ENCODE results near the gene ST13. TPM values are rescaled to one million over a fixed set of nuclear protein-coding genes. Genes with fewer than 3 reads are reported as not detected.
A peak's percentile ranks its signal among the peaks of the same experiment; 100 is the strongest.

ST13 gene
- total and polyA plus RNA-seq, 4 donors = 82.3 to 112 (median 91.1) TPM

GRCh38 chr22:40862013-40862412, 5.6 kb upstream of the ST13 start, which contains the start of gene DNAJB7 (continued):
- TF ChIP-seq NR2F2 (IDR thresholded peaks at IDR 0.05) (no peak), FOXA1 (IDR thresholded peaks at IDR 0.05) (no peak), REST (IDR thresholded peaks at IDR 0.05) (no peak), SP1 (IDR thresholded peaks at IDR 0.05) (no peak), FOXA2 (IDR thresholded peaks at IDR 0.05) (no peak)

- TF ChIP-seq YY1 (IDR thresholded peaks at IDR 0.05) = no peak
- peak overlapping the region; percentile 94 to 99 for H3K9ac ChIP-seq (ENCODE audit: low read depth in 1 of 2, low read length in 2 of 2)
- H3K9me3 ChIP-seq (ENCODE audit: control insufficient read depth in 4 of 4, low read length in 3 of 4) = no peaks in the 10 kb centered on the region
- DNase-seq (ENCODE audit: low spot score) = no peak
- H3K4me1 ChIP-seq (ENCODE audit: control insufficient read depth in 4 of 4, insufficient read depth in 4 of 4, low read length in 3 of 4) = peaks cover 16 to 49% (median 36%) of the 10 kb centered on the region in 4 donors
- H3K27ac ChIP-seq (ENCODE audit: low read depth in 1 of 2, low read length in 2 of 2) = peak overlapping the region; percentile 97 to 99
- 2% methylated on average over 18 of the region's 18 CpGs for WGBS
- peak overlapping the region; percentile 77 to 100 (median 95) for H3K4me3 ChIP-seq (ENCODE audit: low read depth in 1 of 3, low read length in 3 of 3)
- H3K27me3 ChIP-seq (ENCODE audit: control insufficient read depth in 4 of 4, insufficient read depth in 4 of 4, low read length in 3 of 4) = no peaks in the 10 kb centered on the region
- peaks cover 0 to 5% (median 3%) of the 10 kb centered on the region in 4 donors for H3K36me3 ChIP-seq (ENCODE audit: control insufficient read depth in 4 of 4, insufficient read depth in 3 of 4, low read depth in 1 of 4, low read length in 3 of 4)
These were observed 943 bp upstream of the ST13 start for GRCh38 chr22:40857309-40857855.

- Histone ChIP-seq H3K9ac (ENCODE audit: low read depth in 1 of 2, low read length in 2 of 2) (peak overlapping the region; percentile 97 to 99), H3K9me3 (ENCODE audit: control insufficient read depth in 4 of 4, low read length in 3 of 4) (no peaks in the 10 kb centered on the region), H3K4me3 (ENCODE audit: low read depth in 1 of 3, low read length in 3 of 3) (peak overlapping the region; percentile 86 to 100 (median 95)), H3K4me1 (ENCODE audit: control insufficient read depth in 4 of 4, insufficient read depth in 4 of 4, low read length in 3 of 4) (peaks cover 18 to 57% (median 44%) of the 10 kb centered on the region in 4 donors), H3K27me3 (ENCODE audit: control insufficient read depth in 4 of 4, insufficient read depth in 4 of 4, low read length in 3 of 4) (no peaks in the 10 kb centered on the region), H3K27ac (ENCODE audit: low read depth in 1 of 2, low read length in 2 of 2) (peak overlapping the region; percentile 97 to 99), H3K36me3 (ENCODE audit: control insufficient read depth in 4 of 4, insufficient read depth in 3 of 4, low read depth in 1 of 4, low read length in 3 of 4) (no peaks in the 10 kb centered on the region)
- TF ChIP-seq REST (IDR thresholded peaks at IDR 0.05) (no peak), MAX (IDR thresholded peaks at IDR 0.05) (no peak), CTCF (IDR thresholded peaks at IDR 0.05; ENCODE audit: low read depth, low read length, missing input control) (no peak), FOXA1 (IDR thresholded peaks at IDR 0.05) (no peak), RAD21 (IDR thresholded peaks at IDR 0.05) (no peak), RXRA (IDR thresholded peaks at IDR 0.05) (no peak), JUND (IDR thresholded peaks at IDR 0.05) (no peak), TAF1 (conservative IDR thresholded peaks at IDR 0.05) (no peak), NR2F2 (IDR thresholded peaks at IDR 0.05) (no peak), ATF3 (IDR thresholded peaks at IDR 0.05) (no peak), HNF4A (conservative IDR thresholded peaks at IDR 0.05) (no peak), GABPA (IDR thresholded peaks at IDR 0.05 in 1 of 2, conservative IDR thresholded peaks at IDR 0.05 in 1 of 2) (no peak), YY1 (IDR thresholded peaks at IDR 0.05) (no peak)
- peak; percentile 66 for DNase-seq (ENCODE audit: low spot score)
- WGBS = under 1% methylated on average over 29 of the region's 29 CpGs
These were observed 393 bp downstream of the ST13 start for GRCh38 chr22:40855979-40856512.
